HepG2 (cell line): ENCODE data around the gene SYS1. TPM values are rescaled to one million over a fixed set of nuclear protein-coding genes. Genes with fewer than 3 reads are reported as not detected.

ENCODE experiments used
- ATAC-seq: fragments of 200-7000 bp; cut with Tn5 transposase; 3 replicates; pipeline ENCODE4 v1.9.1; 2020; ENCODE audit warnings: mild to moderate bottlenecking, moderate library complexity
- BruUV-seq: library from RNA; stranded (reverse); fragments of 400-500 nt; replicated peaks from 2 replicates; lab custom pipeline; 2021; lab: Mats Ljungman, UMichigan
- CTCF ChIA-PET: fragments of 300-600 bp; formaldehyde crosslinking; extraction: SDS; loops from one replicate; lab custom pipeline; 2021; ENCODE audit warnings: low total read pairs, inconsistent platforms, low intra/inter-chr PET ratio; lab: Yijun Ruan, JAX
- POLR2A ChIA-PET: fragments of 350-600 bp; sonication (Branson Sonifier 250); formaldehyde crosslinking; loops from one replicate; lab custom pipeline; 2020; ENCODE audit warnings: antibody characterized with exemption, inconsistent platforms; lab: Yijun Ruan, JAX
- DNase-seq: peaks from one replicate; pipeline ENCODE4 v3.0.0-alpha.2; 2015; ENCODE audit warnings: low spot score
- FAIRE-seq: peaks from 3 replicates; lab custom pipeline; 2011; peaks lifted over from hg19 to GRCh38; lab: Jason Lieb, UNC
- H2AFZ ChIP-seq: one replicate; pipeline ENCODE4 v1.6.1; 2011; ENCODE audit warnings: low read length, inconsistent platforms
- H3K27ac ChIP-seq: fragments of 300-600 bp; 3 replicates; pipeline ENCODE4 v1.8.0; 2011; ENCODE audit warnings: mixed run types, mild to moderate bottlenecking, mixed read lengths, low read length, inconsistent platforms; ENCODE audit not compliant: insufficient read depth; ENCODE audit errors: extremely low read length
- H3K27me3 ChIP-seq, 2 experiments: fragments of 200-600 bp in 1 of 2; 2 replicates in 1 of 2; 3 replicates in 1 of 2; pipeline versions ENCODE4 v1.6.0 to v1.8.0; 2011; ENCODE audit warnings: low read length in 2 of 2, mild to moderate bottlenecking in 2 of 2, moderate library complexity in 2 of 2, inconsistent platforms in 1 of 2; ENCODE audit not compliant: insufficient read depth in 2 of 2, control insufficient read depth in 1 of 2
- H3K36me3 ChIP-seq, 2 experiments: fragments of 200-600 bp in 1 of 2; replicated peaks in 1 of 2; 2 replicates in 1 of 2; 3 replicates in 1 of 2; pipeline versions ENCODE4 v1.5.1 to v1.8.0; 2011; ENCODE audit warnings: low read length in 2 of 2, inconsistent platforms in 1 of 2; ENCODE audit not compliant: insufficient read depth in 2 of 2, control insufficient read depth in 1 of 2
- H3K4me1 ChIP-seq: 2 replicates; pipeline ENCODE4 v1.5.1; 2012; ENCODE audit warnings: low read length, inconsistent platforms; ENCODE audit not compliant: insufficient read depth
- H3K4me2 ChIP-seq: 2 replicates; pipeline ENCODE4 v1.6.0; 2011; ENCODE audit warnings: low read depth, low read length, inconsistent platforms
- H3K4me3 ChIP-seq, 3 experiments: fragments of 200-600 bp in 1 of 3; sonication (generic), shearing (Covaris generic) in 1 of 3; replicated peaks in 1 of 3; 2 replicates each; pipeline ENCODE4 v1.5.1; 2011 to 2016; ENCODE audit warnings: low read length in 3 of 3, inconsistent platforms in 2 of 3, low read depth in 2 of 3, mild to moderate bottlenecking in 2 of 3, control low read depth in 1 of 3, mixed read lengths in 1 of 3; ENCODE audit not compliant: insufficient read depth in 1 of 3
- H3K79me2 ChIP-seq: one replicate; pipeline ENCODE4 v1.6.1; 2011; ENCODE audit warnings: low read length, inconsistent platforms; ENCODE audit not compliant: insufficient read depth
- H3K9ac ChIP-seq: 2 replicates; pipeline ENCODE4 v1.6.0; 2011; ENCODE audit warnings: mild to moderate bottlenecking, low read depth, low read length, inconsistent platforms; ENCODE audit not compliant: insufficient read depth
- H3K9me3 ChIP-seq: 2 replicates; pipeline ENCODE4 v1.5.1; 2012; ENCODE audit warnings: mild to moderate bottlenecking, low read length
- H4K20me1 ChIP-seq: 2 replicates; pipeline ENCODE4 v1.6.0; 2011; ENCODE audit warnings: inconsistent platforms, mild to moderate bottlenecking, low read length, moderate library complexity; ENCODE audit not compliant: insufficient read depth
- AGO2 ChIP-seq: fragments of 200-400 bp; formaldehyde crosslinking; optimal IDR thresholded peaks from 2 replicates; pipeline ENCODE3; 2017; ENCODE audit warnings: mild to moderate bottlenecking, low read depth, low read length, moderate library complexity
- CEBPZ ChIP-seq: IDR thresholded peaks from 2 replicates; pipeline ENCODE4 v1.6.1; 2012; ENCODE audit warnings: low read length, improper control_type of control experiment
- CHD2 ChIP-seq: IDR thresholded peaks from 2 replicates; pipeline ENCODE4 v1.6.1; 2011; ENCODE audit warnings: low read depth, low read length, improper control_type of control experiment
- CREB1 ChIP-seq, 2 experiments: fragments of 450-650 bp in 1 of 2; IDR thresholded peaks; 2 replicates each; pipeline ENCODE4 v1.6.1; 2016 to 2017; ENCODE audit warnings: control low read depth in 1 of 2, mild to moderate bottlenecking in 1 of 2, missing compliant biosample characterization in 1 of 2, missing genetic modification characterization in 1 of 2
- FLYWCH1 ChIP-seq: sonication (generic); formaldehyde crosslinking; IDR thresholded peaks from 2 replicates; pipeline ENCODE4 v1.8.1; 2023; ENCODE audit warnings: mild to moderate bottlenecking, missing genetic modification reagents
- HNF4A ChIP-seq: sonication (generic); formaldehyde crosslinking; IDR thresholded peaks from 2 replicates; pipeline ENCODE4 v1.4.0; 2020; ENCODE audit warnings: missing genetic modification reagents
- PHB2 ChIP-seq: fragments of 450-650 bp; IDR thresholded peaks from 2 replicates; pipeline ENCODE4 v1.6.1; 2018; ENCODE audit not compliant: partially characterized antibody
- REPIN1 ChIP-seq: sonication (generic); formaldehyde crosslinking; IDR thresholded peaks from 2 replicates; pipeline ENCODE4 v1.8.0; 2022; ENCODE audit warnings: missing genetic modification reagents, low read depth, mild to moderate bottlenecking, borderline replicate concordance
- SCMH1 ChIP-seq: sonication (generic); formaldehyde crosslinking; IDR thresholded peaks from 2 replicates; pipeline ENCODE4 v1.9.0; 2021; ENCODE audit warnings: missing genetic modification reagents, mild to moderate bottlenecking, borderline replicate concordance
- SYNCRIP ChIP-seq: fragments of 200-400 bp; formaldehyde crosslinking; IDR thresholded peaks from 2 replicates; pipeline ENCODE4 v1.6.1; 2018; ENCODE audit warnings: mild to moderate bottlenecking, low read depth, low read length; ENCODE audit not compliant: insufficient read depth
- YEATS2 ChIP-seq: sonication (generic); formaldehyde crosslinking; IDR thresholded peaks from 2 replicates; pipeline ENCODE4 v1.4.0; 2020; ENCODE audit warnings: missing genetic modification reagents, borderline replicate concordance
- ZNF343 ChIP-seq: sonication (generic); formaldehyde crosslinking; IDR thresholded peaks from 2 replicates; pipeline ENCODE4 v1.4.0; 2020; ENCODE audit warnings: mild to moderate bottlenecking, missing genetic modification reagents
- ZNF460 ChIP-seq: sonication (generic); formaldehyde crosslinking; IDR thresholded peaks from 2 replicates; pipeline ENCODE4 v1.5.1; 2020; ENCODE audit warnings: missing genetic modification reagents, mild to moderate bottlenecking, borderline replicate concordance
- ZNF484 ChIP-seq: sonication (generic); formaldehyde crosslinking; IDR thresholded peaks from 2 replicates; pipeline ENCODE4 v1.5.1; 2020; ENCODE audit warnings: mild to moderate bottlenecking, low read depth, missing genetic modification reagents, borderline replicate concordance
- ZNF713 ChIP-seq: sonication (generic); formaldehyde crosslinking; IDR thresholded peaks from 2 replicates; pipeline ENCODE4 v1.4.0; 2020; ENCODE audit warnings: mild to moderate bottlenecking, missing genetic modification reagents
- ZNF766 ChIP-seq: sonication (generic); formaldehyde crosslinking; IDR thresholded peaks from 2 replicates; pipeline ENCODE4 v1.5.0; 2020; ENCODE audit warnings: missing genetic modification reagents, borderline replicate concordance
- ZNF768 ChIP-seq: sonication (generic); formaldehyde crosslinking; IDR thresholded peaks from 2 replicates; pipeline ENCODE4 v1.4.0; 2020; ENCODE audit warnings: missing genetic modification reagents
- WGBS: methylation state at CpG from one replicate; pipeline ENCODE4 v1.1.6; 2017; ENCODE audit warnings: low lambda C conversion rate; 5-methylcytosine and 5-hydroxymethylcytosine counted together
- in situ Hi-C: cut with HindIII; loops from 2 replicates; pipeline ENCODE4 v1.10.0; 2017; ENCODE audit warnings: low pct_unique_long_range_greater_than_20kb; ENCODE audit not compliant: extremely low pct_ligation_motif_present
- intact Hi-C: fragments of 100-400 bp; cut with micrococcal nuclease; formaldehyde crosslinking; loops from one replicate; pipeline ENCODE4 v1.10.0; 2022; ENCODE audit not compliant: unreplicated experiment
- polyA plus RNA-seq, 8 experiments: library from polyadenylated mRNA; depleted of rRNA in 3 of 8; stranded (reverse) in 7 of 8; unstranded in 1 of 8; fragments of >200 nt; fragmentation: Illumina TruSeq in 4 of 8; extraction: Trizol in 4 of 8; gene quantifications; 2 replicates each; pipeline versions ENCODE4 v1.2.1 to v1.2.3, GENCODE V29; 2011 to 2016; ENCODE audit warnings: low read depth in 4 of 8, missing spikeins in 1 of 8, mixed read lengths in 1 of 8; ENCODE audit not compliant: insufficient read depth in 1 of 8
- total RNA-seq, 5 experiments: library from RNA; depleted of rRNA; stranded (reverse); fragments of >200 nt; fragmentation: Illumina TruSeq; extraction: Trizol; gene quantifications; 2 replicates each; pipeline ENCODE4 v1.2.3, GENCODE V29; 2016; ENCODE audit warnings: low read depth in 1 of 5
- TF ChIP-seq, protein P1 (sequence below): sonication (generic); formaldehyde crosslinking; conservative IDR thresholded peaks from 2 replicates; pipeline ENCODE4 v1.4.0; 2020; ENCODE audit warnings: missing genetic modification reagents
- TF ChIP-seq, protein P2 (sequence below): sonication (generic); formaldehyde crosslinking; IDR thresholded peaks from 2 replicates; pipeline ENCODE4 v1.4.0; 2020; ENCODE audit warnings: mild to moderate bottlenecking, low read depth, missing genetic modification reagents

SYS1 gene
- total and polyA plus RNA-seq, 2 of the 13 experiments (the other 11 are each of a cell fraction or from before 2014, with no cell fraction given), result 38.3 to 65.6 TPM

DNA sequence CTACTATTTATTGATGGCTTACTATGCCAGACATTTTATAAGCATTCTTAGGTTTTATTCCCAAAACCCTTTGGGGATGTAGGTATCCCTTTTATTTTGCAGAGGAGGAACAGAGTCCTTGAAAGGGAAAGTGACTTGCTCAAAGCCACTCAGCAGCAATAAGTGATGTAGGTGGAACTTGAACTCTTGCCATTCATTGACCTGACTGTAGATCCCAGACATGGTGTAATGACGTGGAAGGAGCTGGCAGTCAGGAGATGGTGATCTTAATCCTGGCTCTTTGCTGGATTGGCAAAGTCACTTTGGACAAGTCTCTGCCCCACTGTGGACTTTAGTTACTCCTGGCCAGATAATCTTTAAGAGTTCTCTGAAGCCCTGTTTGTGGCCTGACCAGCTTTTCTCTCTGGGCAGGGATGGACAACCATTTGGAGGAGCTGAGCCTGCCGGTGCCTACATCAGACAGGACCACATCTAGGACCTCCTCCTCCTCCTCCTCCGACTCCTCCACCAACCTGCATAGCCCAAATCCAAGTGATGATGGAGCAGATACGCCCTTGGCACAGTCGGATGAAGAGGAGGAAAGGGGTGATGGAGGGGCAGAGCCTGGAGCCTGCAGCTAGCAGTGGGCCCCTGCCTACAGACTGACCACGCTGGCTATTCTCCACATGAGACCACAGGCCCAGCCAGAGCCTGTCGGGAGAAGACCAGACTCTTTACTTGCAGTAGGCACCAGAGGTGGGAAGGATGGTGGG is 46.7 kb downstream of the SYS1 start (continued):
- TF ChIP-seq CEBPZ (no peak), SCMH1 (CRISPR knock-in tag) (no peak), YEATS2 (CRISPR knock-in tag) (no peak), ZNF460 (no peak), FLYWCH1 (CRISPR knock-in tag) (no peak)
- TF ChIP-seq, protein P1, sequence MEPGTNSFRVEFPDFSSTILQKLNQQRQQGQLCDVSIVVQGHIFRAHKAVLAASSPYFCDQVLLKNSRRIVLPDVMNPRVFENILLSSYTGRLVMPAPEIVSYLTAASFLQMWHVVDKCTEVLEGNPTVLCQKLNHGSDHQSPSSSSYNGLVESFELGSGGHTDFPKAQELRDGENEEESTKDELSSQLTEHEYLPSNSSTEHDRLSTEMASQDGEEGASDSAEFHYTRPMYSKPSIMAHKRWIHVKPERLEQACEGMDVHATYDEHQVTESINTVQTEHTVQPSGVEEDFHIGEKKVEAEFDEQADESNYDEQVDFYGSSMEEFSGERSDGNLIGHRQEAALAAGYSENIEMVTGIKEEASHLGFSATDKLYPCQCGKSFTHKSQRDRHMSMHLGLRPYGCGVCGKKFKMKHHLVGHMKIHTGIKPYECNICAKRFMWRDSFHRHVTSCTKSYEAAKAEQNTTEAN, result no peak

DNA sequence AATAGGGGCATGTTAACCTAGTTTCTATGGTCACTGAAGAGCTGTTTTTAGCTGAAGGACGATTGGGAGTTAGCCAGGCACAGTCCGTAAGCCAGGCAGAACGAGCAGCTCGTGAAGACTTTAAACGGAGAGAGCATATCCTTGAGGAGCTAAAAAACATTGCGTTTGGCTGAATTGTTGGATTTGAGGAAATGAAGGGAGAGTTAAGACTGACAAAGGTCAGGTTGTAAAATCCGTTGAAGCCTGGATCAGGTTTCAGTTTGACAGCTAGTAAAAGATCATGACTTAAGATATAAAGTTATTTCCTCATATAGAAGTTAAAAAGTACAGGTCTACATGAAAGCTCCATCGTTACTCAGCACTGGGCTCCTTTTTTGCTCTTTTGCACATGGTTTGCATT is 47.9 kb downstream of the SYS1 start:
- no peak for DNase-seq
- no peak overlapping the region for H3K4me3 ChIP-seq
- no peaks in the 10 kb centered on the region for H3K79me2 ChIP-seq
- no peak overlapping the region for H3K27ac ChIP-seq
- WGBS, result 85% methylated on average over 8 of the region's 8 CpGs
- no peaks in the 10 kb centered on the region for H3K9me3 ChIP-seq
- ChIA-PET CTCF (no interaction called here), POLR2A (interaction anchor here (1.7 kb wide), 1 partner anchor 48 kb away, joined by 6 read pairs; the partner anchor contains the start of gene SYS1)
- peaks cover 21% of the 10 kb centered on the region for H3K4me1 ChIP-seq
- ATAC-seq, result no peak
- no peaks in the 10 kb centered on the region; a peak in 2 of 5 replicates for H3K27me3 ChIP-seq
- no peak overlapping the region for H3K9ac ChIP-seq
- no peak overlapping the region for H3K4me2 ChIP-seq
- intact Hi-C loops (no loop called here), in situ Hi-C loops (no loop called here)
- H3K36me3 ChIP-seq, result no peaks in the 10 kb centered on the region
- no TSS peak for BruUV-seq
- H4K20me1 ChIP-seq, result no peaks in the 10 kb centered on the region
- H2AFZ ChIP-seq, result no peak overlapping the region
- no peak for FAIRE-seq
- TF ChIP-seq, protein P2, sequence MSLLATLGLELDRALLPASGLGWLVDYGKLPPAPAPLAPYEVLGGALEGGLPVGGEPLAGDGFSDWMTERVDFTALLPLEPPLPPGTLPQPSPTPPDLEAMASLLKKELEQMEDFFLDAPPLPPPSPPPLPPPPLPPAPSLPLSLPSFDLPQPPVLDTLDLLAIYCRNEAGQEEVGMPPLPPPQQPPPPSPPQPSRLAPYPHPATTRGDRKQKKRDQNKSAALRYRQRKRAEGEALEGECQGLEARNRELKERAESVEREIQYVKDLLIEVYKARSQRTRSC, result no peak
- TF ChIP-seq ZNF484 (CRISPR knock-in tag) (no peak), ZNF768 (no peak), SYNCRIP (no peak), CHD2 (no peak), AGO2 (no peak), CREB1 (IDR thresholded peaks at IDR 0.05) (no peak), CREB1 (CRISPR knock-in tag; IDR thresholded peaks at IDR 0.05) (no peak), PHB2 (no peak), ZNF713 (CRISPR knock-in tag) (no peak), REPIN1 (CRISPR knock-in tag) (no peak), ZNF766 (CRISPR knock-in tag) (no peak), HNF4A (CRISPR knock-in tag) (no peak), ZNF343 (no peak)
